H9 (cell line): ENCODE data around the gene NPIPA2. TPM values are rescaled to one million over a fixed set of nuclear protein-coding genes. Genes with fewer than 3 reads are reported as not detected.

Source experiments
- total RNA-seq: library from RNA; stranded (reverse); gene quantifications from 2 replicates; pipeline ENCODE4 v1.2.1, GENCODE V29; 2021

Gene NPIPA2
- total RNA-seq, 1 experiment from 2014 or later = 16.6 TPM

Other genes with a start within 250 kb of the NPIPA2 start
- gene PARN, start 112.3 kb upstream of the NPIPA2 start, total RNA-seq = 56.2 and 57.1 TPM in 2 replicates
- 90.9 and 91.7 TPM in 2 replicates for gene BFAR, start 109.6 kb upstream of the NPIPA2 start, total RNA-seq
- gene PLA2G10, start 48.2 kb upstream of the NPIPA2 start, total RNA-seq = 1.0 and 2.2 TPM in 2 replicates
- 1.1 and 1.3 TPM in 2 replicates for gene NPIPA3, start 39.1 kb upstream of the NPIPA2 start, total RNA-seq
- gene NOMO1, start 91.2 kb downstream of the NPIPA2 start, total RNA-seq = 102 and 104 TPM in 2 replicates
- 123 and 130 TPM in 2 replicates for gene NPIPA1, start 194.9 kb downstream of the NPIPA2 start, total RNA-seq
- gene PDXDC1, start 232.5 kb downstream of the NPIPA2 start, total RNA-seq = 106 and 112 TPM in 2 replicates